Measurements from ENCODE around the gene SETDB1. TPM values are rescaled to one million over a fixed set of nuclear protein-coding genes. Genes with fewer than 3 reads are reported as not detected.

The SETDB1 gene
- total RNA-seq, 1 experiment from 2014 or later, result 64.9 TPM

GRCh38 chr1:150906813-150907212 is 19.4 kb upstream of the SETDB1 start:
- no peak for DNase-seq
- intact Hi-C loops (cut with micrococcal nuclease; ENCODE audit: unreplicated experiment), result no loop called here
- Mint-ChIP-seq H3K9me3 (ENCODE audit: low read depth, unreplicated experiment) (peaks cover 4% of the 10 kb centered on the region), H3K36me3 (ENCODE audit: insufficient read depth, unreplicated experiment) (no peaks in the 10 kb centered on the region), H3K27me3 (ENCODE audit: unreplicated experiment) (no peaks in the 10 kb centered on the region), H3K4me1 (ENCODE audit: low read depth, unreplicated experiment) (peaks cover 10% of the 10 kb centered on the region), H3K4me3 (ENCODE audit: low read depth, unreplicated experiment) (no peak overlapping the region), H3K27ac (ENCODE audit: unreplicated experiment) (no peak overlapping the region)
- CTCF ChIA-PET, result interaction anchor here (0.6 kb wide), 2 partner anchors 19 to 51 kb away, joined by 3 to 5 read pairs; no protein-coding TSS in a partner anchor
- BruUV-seq (replicated peaks), result no TSS peak
- no peak for TF ChIP-seq CTCF (IDR thresholded peaks at IDR 0.05; ENCODE audit: unreplicated experiment)

GRCh38 chr1:150909585-150910180 is 16.5 kb upstream of the SETDB1 start:
- H3K36me3 Mint-ChIP-seq (ENCODE audit: insufficient read depth, unreplicated experiment), result no peaks in the 10 kb centered on the region
- peaks cover 10% of the 10 kb centered on the region for H3K4me1 Mint-ChIP-seq (ENCODE audit: low read depth, unreplicated experiment)
- intact Hi-C loops (cut with micrococcal nuclease; ENCODE audit: unreplicated experiment), result no loop called here
- no peak overlapping the region for H3K27ac Mint-ChIP-seq (ENCODE audit: unreplicated experiment)
- no peak overlapping the region for H3K4me3 Mint-ChIP-seq (ENCODE audit: low read depth, unreplicated experiment)
- CTCF ChIA-PET, result interaction anchor here (0.6 kb wide), 1 partner anchor 25 kb away, joined by 3 read pairs; no protein-coding TSS in a partner anchor
- TF ChIP-seq CTCF (IDR thresholded peaks at IDR 0.05; ENCODE audit: unreplicated experiment), result no peak
- no peak for DNase-seq
- H3K9me3 Mint-ChIP-seq (ENCODE audit: low read depth, unreplicated experiment), result peaks cover 4% of the 10 kb centered on the region
- H3K27me3 Mint-ChIP-seq (ENCODE audit: unreplicated experiment), result no peaks in the 10 kb centered on the region
- BruUV-seq (replicated peaks), result no TSS peak

GRCh38 chr1:150912623-150913022 is 13.5 kb upstream of the SETDB1 start:
- Mint-ChIP-seq H3K4me3 (ENCODE audit: low read depth, unreplicated experiment) (no peak overlapping the region), H3K9me3 (ENCODE audit: low read depth, unreplicated experiment) (peaks cover 4% of the 10 kb centered on the region), H3K4me1 (ENCODE audit: low read depth, unreplicated experiment) (no peaks in the 10 kb centered on the region), H3K27ac (ENCODE audit: unreplicated experiment) (no peak overlapping the region), H3K36me3 (ENCODE audit: insufficient read depth, unreplicated experiment) (no peaks in the 10 kb centered on the region), H3K27me3 (ENCODE audit: unreplicated experiment) (no peaks in the 10 kb centered on the region)
- CTCF ChIA-PET, result no interaction called here
- TF ChIP-seq CTCF (IDR thresholded peaks at IDR 0.05; ENCODE audit: unreplicated experiment), result no peak
- intact Hi-C loops (cut with micrococcal nuclease; ENCODE audit: unreplicated experiment), result no loop called here
- BruUV-seq (replicated peaks), result no TSS peak
- DNase-seq, result no peak

- Mint-ChIP-seq H3K9me3 (ENCODE audit: low read depth, unreplicated experiment) (no peaks in the 10 kb centered on the region), H3K27ac (ENCODE audit: unreplicated experiment) (no peak overlapping the region), H3K4me1 (ENCODE audit: low read depth, unreplicated experiment) (peaks cover 5% of the 10 kb centered on the region), H3K4me3 (ENCODE audit: low read depth, unreplicated experiment) (no peak overlapping the region), H3K36me3 (ENCODE audit: insufficient read depth, unreplicated experiment) (no peaks in the 10 kb centered on the region), H3K27me3 (ENCODE audit: unreplicated experiment) (no peaks in the 10 kb centered on the region)
- intact Hi-C loops (cut with micrococcal nuclease; ENCODE audit: unreplicated experiment), result no loop called here
- TF ChIP-seq CTCF (IDR thresholded peaks at IDR 0.05; ENCODE audit: unreplicated experiment), result no peak
- no TSS peak for BruUV-seq (replicated peaks)
- DNase-seq, result no peak
- CTCF ChIA-PET, result no interaction called here
Measured at GRCh38 chr1:150917387-150917786, 8.8 kb upstream of the SETDB1 start.

Measured in Calu3 (cell line).